Measurements from ENCODE around the gene FRRS1.

DNA sequence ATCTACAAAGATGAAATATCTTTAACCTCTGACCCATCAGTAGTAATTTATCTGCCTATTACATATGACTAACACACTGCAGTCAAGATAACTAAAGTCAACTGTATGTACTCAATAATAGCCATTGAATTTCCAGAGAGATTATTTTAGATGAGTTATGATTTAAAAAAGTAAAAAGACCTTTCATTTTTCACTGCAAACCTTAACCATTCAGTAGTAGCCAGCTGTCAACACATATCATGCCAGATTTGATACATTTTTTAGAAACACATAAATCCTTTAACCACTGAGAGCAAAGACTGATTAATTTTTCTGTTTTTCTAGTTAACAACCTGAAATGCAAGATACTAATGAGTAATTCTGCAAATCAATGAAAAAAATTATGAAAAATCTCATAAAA lies 89.6 kb downstream of the FRRS1 start:
- TF ChIP-seq CTCF (conservative IDR thresholded peaks at IDR 0.05), result no peak
- no peak for TF ChIP-seq ZFX (IDR thresholded peaks at IDR 0.05)

Measured in C4-2B (cell line).